Inflammatory macrophage (primary cell): ENCODE measurements around the gene LGALSL.

ENCODE experiments used
- DNase-seq, 2 donors: peaks; one replicate each; pipeline ENCODE4 v3.0.0-alpha.2; 2020 to 2022

LGALSL gene

DNA sequence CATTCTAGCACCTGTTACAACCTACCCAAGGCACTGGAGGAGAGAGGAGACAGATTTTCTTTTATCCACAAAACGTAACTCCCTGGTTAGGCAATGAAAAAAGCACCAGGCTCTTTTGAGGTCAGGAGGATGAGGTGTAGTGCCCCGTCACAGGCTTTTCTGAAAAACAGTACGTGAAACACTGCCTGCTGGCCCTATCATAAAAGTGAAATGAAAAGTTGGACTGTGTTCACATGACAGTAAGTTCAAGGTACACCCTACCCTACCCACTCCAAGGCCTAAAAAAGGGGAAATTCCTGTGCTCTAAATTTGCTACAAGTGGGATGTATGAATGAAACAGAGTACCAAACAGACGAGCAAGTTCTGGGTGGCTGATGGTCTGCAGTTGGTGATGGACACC, 17.6 kb downstream of the LGALSL start:
- DNase-seq = no peak

DNA sequence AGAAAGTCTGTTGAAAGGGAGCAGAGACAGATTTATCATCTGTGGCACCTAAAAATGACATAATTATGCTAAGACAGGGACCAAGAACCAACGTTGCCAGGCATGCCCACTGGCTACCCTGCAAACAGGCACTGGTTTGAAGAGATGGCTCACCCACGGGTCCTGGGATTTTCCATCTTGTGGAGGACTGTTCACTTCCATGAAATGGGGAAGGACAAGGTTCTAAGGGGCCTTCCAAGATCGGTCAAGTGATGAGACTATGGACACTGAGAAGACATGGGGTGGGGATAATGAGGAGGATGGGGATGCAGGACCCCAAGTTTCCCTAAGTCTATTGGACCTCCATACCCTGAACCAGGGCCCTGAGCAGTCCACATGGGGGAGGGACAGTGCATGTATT, 18.9 kb downstream of the LGALSL start:
- DNase-seq = no peak

DNA sequence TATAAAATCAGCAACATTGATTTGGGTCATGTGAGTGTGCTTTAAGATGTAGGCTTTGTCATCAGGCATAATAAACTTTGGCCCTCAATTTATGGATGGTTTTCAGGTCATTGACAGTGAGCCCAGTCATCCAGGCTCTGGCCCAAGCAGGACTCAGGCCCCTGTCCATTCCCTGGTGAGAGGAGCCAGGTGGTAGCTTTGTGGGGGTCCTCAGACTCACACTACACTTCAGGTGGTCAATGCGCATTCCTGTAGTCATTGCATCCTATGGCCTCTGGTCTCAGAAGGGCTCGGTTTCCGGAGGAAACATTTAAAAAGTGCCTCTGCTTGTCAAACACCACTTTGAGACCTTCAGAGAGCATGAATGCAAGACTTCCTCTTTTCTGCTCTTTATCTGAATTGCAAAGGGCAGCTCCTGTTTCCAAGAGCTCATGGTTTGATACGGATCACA, 20.2 kb downstream of the LGALSL start:
- peak; percentile 31 to 33 for DNase-seq

DNA sequence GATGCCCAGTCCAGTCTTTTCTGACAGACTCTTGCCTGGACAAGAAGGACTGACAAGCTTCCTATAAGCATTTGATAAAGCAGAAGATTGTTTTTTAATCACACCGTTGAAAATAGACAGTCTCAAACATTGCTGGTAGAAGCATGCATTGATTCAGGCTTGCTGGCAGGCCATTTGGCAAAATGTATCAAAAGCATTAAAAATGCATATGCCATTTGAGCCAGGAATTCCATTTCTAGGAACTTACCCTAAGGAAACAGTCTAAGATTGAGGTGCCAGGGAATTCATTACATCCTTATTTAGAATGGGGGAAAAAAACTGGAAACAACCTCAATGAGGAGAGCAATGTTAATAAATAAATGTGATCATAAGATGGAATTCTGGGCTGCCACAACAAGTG, 20.7 kb downstream of the LGALSL start:
- DNase-seq = no peak

DNA sequence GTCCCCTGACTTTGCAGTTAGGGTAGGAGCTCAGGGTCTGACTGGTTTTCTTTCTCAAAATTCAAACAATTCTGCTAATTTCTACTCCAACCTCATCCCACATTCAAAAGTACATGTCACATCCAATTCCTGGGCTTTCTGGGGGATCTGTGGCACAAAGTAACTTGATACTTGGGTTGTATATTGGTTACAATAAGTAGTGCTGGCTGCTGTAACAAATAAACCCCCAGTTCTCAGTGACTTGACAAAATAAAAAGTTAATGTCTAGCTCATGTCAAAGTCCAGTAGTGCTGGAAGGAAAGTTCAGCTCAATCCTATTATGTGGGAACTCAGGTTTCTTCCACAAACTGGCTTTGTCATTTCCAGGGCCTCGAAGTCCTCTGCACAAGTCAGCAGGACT, 23.1 kb downstream of the LGALSL start:
- DNase-seq = no peak

DNA sequence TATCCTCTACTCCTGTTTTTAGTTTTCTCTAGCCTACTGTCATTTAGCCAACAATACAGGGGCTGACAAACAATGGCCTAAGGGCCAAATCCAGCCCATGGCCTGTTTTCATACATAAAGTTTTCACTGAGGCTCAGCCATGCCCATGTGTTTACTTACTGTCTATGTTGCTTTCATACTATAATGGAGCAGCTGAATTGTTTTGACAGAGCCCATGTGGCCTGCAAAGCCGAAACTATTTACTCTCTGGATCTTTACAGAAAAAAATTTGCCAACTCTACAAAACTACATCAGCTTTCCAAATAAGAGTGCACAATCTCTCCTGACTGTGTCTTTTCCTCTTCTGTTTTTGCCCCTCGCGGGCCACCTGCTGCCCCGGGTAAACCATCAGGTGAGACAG, 24.0 kb downstream of the LGALSL start:
- DNase-seq = no peak

DNA sequence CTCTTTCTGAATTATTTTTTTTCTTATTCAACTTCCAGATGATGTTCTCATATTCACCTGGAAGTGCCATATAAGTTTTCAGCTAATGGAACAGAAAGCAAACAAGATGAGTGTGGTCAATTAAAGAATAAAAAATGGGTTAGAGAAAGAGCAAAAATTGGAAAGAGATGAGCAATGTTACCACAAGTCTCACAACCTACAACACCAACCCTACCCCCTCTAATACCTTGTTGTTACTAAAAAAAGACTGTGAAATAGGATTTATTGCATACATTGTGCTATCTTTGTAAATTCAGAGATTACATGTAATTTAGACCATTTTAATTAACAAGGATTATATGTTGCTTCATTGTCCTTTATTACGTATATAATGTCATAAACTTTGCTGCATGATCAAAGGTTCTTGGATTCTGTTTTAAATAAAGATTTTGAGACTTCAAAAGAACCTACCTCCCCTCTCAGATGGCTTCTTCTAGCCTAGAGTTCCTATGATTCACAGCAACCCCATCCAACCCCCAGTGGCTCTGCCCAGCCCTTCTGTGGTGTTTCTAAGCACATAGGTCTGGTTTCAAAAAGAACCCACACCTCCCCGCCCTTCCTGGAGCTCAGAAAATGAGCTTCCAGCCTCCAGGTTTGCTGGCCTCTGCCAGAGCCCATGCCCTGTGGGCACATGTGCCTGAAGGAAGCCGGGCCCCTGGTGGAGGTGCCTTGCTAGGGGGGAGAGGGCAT, 24.7 kb downstream of the LGALSL start:
- DNase-seq = no peak

DNA sequence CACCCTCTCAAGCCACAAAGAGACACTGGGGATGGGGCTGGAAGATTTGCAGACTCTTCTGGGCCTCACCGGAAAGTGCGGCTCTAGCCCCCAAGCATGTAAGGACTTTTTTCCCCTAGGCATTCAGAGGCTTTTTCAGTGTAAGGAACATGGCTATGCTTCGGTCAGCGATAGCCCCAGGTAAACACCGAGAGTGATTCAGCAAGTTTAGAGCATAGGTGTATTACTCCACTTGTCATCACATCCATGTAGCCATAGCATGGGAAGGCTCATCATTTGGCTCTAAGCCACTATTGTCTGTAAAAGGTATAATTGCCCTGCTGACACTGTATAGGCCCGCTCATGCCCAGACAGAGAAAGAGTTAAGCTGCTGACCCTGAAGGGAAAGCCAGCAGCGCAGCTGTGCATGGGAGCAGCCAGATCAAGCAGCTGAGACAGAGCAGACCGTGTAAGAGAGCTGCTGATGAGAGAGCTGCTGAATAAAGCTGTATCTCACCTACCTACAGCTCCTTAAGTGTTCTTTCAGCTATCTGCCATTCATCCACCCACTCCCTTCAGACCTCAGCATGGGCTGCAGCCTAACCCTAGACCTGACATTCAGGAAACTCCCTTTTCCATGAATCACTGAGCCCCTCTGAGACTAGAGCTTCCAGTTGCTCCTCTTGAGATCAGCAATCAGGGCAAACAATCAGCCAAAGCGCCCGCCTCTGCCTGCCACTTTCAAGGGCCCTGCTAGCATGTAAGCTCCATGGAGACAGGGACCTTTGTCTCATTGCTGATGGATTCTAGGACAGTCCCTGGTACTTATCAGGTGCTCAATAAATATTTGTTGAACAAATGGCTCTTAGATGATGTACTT, 25.5 kb downstream of the LGALSL start:
- no peak for DNase-seq

DNA sequence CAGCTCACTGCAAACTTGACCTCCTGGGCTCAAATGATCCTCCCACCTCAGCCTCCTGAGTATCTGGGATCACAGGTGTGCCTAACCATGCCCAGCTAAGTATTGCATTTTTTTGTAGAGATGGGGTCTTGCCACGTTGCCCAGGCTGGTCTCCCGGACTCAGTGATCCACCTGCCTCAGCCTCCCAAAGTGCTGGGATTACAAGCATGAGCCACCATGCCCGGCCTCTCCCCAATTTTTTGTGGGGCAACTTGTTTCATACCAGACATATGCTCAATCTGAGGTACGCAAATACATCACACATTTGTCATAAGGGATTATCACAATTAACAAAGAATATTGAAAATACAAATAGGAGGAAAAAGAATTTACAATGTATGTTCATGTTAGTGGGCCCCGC, 27.7 kb downstream of the LGALSL start:
- DNase-seq = no peak

DNA sequence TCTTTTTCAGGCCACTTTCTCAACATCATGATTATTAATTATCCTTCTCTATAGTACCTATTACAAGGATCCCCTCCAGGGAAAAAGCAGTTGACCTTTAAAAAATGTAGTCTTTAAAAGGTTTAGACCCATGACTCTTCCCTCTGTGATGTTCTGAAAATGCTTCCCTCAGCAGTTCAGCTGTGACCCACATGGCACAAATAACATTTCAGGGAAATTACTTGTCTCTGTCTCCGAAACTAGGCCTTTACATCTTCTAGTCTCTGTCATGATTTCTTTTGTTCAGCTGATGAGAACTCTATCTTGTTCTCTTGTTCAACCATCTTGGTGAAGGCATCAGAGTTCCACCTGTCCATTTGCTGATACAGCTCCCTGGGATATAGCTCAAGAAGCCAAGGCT, 28.3 kb downstream of the LGALSL start:
- DNase-seq = no peak

DNA sequence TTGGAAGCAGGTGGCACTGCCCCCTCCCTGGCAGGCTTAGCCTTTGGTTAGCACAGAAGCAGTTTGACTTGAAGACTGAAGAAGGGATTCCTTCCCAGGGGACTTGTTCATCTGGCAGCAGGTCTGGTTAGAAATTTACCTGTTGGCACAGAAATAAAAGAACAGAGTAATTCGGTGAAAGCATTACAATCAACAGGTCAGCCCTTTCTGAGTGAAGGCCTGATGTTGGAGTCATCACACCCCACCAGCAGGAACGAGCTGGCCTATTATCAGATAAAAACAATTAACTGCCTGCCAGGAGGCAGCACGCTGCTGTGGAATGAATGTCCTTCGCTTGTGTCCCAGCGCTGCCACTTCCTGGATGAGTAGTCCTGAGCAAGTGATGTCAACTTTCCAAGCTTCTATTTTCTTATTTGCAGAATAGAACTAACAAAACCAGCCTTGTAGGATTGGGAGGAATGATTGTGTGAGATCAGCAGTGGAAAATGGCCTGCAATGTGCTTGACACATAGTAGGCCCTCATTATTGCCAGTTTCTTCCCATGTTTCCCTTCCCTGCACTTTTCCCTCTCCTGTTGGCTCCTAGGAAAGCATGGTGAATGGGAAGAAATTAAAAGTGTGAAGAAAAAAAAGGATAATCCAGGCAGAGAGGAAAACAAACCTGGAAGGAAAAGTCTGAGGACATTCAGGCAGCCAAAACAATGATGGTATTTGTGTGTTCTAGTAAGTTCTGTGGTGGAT, 29.0 kb downstream of the LGALSL start:
- DNase-seq = no peak

DNA sequence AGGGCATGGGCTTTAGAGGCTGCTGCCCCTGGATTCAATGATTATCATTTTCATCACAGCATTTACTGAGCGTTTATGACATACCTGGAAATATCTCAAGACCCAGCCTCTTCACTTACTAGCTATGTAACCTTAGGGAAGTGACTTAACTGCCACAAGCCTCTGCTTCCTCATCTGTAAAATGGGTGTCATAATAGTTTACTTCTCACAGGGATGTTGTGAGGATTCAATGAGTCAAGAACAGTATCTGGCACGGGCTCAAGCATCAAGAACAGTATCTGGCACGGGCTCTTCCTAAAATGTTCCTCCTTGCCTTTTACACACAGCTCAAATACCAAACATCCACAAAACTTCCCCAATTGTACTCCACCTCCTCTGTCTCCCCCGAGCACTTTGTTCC, 31.4 kb downstream of the LGALSL start:
- peak; percentile 68 to 75 for DNase-seq

DNA sequence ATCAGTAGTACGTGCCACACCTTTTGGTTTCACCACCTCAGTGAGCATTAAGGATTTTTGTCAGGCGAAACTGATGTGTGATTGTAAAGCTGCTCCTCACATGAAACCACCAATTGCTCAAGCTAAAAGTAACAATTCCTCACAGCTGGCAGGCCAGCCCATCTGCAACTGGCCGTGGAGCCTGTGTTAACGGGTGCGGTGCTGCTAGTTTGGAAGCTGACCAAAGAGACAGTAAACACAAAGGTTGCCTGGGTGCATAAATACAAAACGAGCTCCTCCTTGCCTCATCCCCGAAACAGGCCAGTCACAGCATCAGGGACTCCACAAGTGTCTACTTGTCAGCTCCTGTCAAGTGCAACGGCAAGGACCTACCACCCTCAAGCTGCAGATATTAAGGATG, 32.0 kb downstream of the LGALSL start:
- no peak for DNase-seq

DNA sequence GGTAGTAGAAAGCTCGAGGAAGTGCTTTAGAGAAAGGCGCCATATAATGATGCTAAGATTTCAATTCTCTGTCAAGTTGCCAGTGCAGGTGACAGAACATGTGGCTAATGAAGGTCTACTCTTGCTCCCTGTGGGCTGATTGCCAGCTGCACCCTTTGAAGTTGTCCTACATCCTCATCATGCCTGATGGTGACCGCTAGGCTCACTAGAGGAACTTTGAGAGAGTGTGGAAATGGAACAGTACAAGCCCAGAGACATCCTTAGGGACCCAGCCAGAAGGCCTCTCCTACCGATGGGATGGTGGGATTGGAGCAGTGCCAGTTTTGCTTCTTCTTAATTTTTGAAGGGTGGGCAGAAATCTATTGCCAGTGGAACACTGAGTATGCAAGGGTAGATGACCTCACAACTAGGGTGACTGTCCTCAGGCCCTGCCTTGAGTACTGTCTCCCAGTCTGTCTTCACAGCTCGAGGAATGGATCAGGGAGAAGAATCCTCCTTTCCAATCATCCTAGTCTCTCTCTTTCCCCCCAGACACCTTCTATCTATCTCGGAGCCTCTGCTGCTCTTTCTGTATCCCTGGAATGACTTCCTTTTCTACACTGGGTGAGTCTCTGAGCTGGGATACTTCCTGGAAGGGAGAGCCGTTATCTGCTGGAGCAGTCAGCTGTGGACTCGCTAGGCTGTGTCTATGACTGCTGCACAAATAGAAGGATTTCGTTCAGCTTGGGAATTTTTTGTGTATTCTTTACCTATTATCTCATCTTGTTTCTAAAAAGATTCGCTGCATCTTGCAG, 33.5 kb downstream of the LGALSL start:
- DNase-seq = no peak

DNA sequence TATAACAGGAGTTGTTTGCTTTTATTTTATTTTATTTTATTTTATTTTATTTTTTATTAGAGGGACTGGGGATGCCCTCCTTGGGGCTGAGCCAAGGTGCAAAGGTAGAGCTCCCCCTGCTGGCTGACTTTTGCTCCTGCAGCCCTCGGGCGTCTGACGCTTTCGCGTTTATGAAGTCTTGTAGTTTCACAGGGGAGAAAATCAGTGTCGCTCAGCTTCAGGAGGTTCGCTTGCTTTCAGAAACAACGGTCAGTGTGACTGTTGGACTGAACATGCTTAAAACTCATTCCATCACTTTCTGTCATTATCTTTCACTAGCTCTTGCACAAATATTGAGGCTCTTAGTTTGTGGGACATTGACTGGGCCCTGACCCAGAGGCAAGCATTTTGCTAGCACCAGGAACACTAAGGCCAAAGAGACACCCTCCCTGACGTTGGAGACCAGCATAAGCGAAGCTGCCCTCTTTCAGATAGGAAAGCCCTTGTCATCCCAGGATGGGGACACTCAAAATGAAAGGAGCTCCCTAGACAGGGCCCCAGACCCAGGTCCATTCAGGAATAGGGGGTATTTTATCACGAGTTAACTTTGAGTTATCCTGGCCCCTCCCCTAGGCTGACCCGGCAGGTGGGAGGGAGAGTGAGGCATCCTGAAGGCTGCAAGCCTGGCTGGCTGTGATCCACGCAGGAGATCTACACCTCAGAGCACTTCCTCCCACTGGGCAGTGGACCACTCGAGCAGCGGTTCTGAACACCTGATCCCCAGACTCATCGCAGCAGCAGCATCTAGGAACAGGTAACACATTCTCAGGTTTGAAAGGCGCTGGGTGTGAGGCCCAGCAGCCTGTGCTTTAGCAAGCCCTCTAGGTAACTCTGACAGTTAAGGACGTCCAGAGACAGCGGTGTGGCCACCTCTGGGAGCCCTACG, 34.4 kb downstream of the LGALSL start:
- peak; percentile 77 to 82 for DNase-seq

DNA sequence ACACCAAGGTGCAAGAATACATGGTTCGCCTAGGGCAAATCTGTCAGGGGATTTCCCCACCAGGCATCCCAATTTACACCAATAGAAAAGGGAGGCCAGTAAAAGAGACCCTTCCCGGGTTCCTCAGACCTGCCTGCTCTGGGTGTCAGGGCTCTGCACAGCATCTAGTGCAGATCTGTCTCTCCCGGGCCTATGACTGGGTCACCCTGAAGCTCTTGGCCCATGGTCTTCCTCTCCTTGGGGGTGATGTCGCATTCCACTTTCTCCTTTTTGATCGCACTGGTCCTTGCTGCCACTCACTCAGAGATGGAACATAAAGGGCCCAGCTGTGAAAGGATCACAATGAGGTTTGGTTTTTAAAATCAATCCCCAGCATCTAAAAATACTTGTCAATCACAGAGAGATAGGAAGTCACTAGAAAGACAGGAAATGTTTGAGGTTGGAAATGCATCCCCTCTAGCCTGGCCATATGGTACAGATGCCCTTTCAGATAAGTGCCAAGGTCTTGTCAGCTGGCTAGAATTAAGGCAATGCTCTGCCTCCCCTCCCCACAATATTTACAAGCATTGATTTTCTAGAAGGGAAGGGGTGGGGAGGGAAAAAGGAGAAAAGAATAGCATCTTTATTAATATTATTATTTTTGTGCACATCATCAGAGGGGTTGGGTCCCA, 35.3 kb downstream of the LGALSL start:
- no peak for DNase-seq

DNA sequence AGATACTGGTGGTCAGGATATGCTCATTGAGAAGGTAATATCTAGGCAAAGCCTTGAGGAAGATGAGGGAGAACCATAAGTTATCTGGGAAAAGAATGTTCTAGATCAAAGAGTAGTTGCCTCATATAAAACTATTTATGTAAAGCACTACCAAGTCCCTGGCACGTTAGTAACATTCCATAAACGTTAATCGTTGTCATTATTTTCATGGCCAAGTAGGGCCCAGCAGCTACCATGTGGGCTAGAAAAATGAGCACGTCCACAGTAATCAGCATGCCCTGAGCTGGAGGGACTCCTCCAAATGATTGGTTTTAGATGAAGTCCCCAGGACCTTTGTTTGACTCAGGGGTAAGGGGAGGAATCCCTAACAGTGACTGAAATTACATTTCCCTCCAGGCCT, 37.5 kb downstream of the LGALSL start:
- no peak for DNase-seq

DNA sequence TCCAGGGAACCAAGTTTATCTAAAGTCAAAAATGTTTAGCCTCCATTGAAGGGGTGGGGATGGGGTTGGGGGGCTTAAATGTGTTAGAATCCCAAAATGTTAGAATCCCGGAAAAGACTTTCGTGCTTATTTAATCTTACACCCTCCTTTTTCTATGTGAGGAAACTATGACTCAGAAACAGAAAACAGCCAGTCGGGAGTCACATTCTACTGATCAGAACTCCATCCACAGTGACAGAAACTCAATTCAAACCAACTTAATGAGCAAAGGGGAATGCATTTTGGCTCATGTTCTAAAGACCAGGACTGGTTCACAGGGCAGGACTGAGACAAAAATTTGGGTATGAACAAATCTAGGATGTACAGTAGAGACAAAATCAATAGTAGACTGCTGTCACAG, 38.3 kb downstream of the LGALSL start:
- no peak for DNase-seq

DNA sequence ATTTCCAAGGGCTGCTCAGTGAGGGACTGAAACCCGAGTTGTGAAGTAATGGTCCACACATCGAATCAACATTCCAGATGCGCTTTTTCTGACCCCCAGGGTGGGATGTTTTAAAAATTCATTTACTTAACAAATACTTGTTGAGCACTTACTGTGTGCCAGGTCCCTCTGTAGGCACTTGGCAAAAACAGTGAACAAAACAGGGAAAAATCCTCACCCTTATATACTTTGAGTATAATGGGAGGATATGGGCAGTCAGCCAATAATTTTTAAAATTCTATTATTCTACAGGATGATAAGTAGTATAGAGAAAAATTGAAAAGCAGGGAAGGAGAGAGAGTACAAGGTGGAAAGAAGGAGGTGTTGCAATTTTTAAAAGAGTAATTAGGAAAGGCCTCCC, 38.9 kb downstream of the LGALSL start:
- DNase-seq = no peak

DNA sequence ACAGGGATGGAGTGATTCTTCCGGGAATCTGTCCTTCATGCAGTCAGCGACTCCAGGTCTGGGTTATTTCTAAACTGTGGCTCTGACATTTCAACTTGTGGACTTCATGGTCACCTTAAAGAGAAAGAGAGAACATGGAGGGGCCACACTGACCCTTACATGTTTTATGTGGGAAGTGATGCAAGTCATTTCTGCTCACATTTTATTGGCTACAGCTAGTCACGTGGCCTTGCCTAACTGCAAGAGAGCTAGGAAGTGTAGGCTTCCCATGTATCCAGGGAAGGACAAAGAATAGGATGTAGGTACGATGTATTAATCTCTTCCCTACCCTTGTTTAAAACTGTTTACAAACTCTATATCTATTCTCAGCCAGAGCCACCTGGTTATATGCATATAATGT, 39.8 kb downstream of the LGALSL start:
- no peak for DNase-seq

DNA sequence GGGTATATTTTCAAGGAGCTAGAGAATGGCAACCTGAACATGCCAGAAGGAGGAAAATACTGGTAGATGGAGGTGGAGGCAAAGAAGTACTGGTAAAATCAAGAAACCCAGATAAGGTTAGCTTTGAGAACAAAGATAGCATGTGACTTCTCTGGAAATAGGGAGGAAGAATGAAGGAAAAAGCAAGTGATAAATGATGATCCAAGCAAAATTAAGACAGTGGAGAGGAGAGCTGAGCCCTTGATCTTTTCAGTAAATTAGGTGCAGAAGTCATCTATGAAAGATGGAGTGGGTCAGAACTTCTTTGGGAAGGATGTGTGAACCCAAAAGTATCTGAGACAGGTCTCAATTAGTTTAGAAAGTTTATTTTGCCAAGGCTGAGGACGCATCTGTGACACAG, 44.5 kb downstream of the LGALSL start:
- no peak for DNase-seq
